GM10847 (cell line): ENCODE measurements around the gene TYSND1.

Experiments
- POLR2A ChIP-seq: IDR thresholded peaks from 2 replicates; pipeline ENCODE4 v1.6.1; 2011; ENCODE audit not compliant: insufficient read length; ENCODE audit errors: extremely low read depth

TYSND1 gene, protein sequence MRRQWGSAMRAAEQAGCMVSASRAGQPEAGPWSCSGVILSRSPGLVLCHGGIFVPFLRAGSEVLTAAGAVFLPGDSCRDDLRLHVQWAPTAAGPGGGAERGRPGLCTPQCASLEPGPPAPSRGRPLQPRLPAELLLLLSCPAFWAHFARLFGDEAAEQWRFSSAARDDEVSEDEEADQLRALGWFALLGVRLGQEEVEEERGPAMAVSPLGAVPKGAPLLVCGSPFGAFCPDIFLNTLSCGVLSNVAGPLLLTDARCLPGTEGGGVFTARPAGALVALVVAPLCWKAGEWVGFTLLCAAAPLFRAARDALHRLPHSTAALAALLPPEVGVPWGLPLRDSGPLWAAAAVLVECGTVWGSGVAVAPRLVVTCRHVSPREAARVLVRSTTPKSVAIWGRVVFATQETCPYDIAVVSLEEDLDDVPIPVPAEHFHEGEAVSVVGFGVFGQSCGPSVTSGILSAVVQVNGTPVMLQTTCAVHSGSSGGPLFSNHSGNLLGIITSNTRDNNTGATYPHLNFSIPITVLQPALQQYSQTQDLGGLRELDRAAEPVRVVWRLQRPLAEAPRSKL

DNA sequence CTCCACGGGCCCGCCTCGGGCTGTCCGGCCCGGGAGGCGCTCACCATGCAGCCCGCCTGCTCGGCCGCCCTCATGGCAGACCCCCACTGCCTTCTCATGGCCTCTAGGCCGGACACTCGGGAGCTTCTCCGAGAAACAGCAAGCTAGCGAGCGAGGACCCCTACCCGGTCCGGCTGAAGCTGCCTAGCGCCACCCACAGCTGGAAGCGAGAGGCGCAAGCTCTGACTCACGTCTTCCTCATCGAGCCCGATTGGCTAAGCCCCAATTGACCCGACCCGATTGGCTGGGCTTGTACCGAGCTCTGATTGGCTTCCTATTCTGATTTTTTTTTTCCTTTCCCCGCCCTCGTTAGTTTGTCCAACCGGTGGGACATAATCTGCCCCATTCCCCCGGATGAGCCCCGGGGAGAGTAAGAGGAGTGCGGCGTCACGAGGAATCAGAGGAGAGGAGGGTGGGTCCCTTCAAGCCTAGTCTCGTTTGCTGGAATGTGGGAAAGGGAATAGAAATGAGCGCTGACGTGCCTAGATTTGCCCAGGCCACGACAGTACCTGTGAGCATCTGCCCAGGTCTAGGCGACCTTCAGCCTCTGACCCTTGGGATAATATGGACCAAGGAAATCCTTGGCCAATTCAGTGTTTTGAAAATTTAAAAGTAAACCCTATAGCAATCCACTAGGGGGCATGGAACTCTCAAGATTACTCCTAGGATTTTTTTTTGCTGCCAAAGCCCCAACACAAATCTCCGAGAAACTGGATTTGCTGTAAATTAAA, at the start of gene TYSND1:
TSS of gene TYSND1 (minus strand) at position 212 of the 770 bp plus-strand sequence. CDS start at position 98, 114 bp downstream.
- TF ChIP-seq POLR2A: peak; percentile 65

GRCh38 chr10:70193391-70193844, 46.9 kb upstream of the TYSND1 start:
- no peak for TF ChIP-seq POLR2A

DNA sequence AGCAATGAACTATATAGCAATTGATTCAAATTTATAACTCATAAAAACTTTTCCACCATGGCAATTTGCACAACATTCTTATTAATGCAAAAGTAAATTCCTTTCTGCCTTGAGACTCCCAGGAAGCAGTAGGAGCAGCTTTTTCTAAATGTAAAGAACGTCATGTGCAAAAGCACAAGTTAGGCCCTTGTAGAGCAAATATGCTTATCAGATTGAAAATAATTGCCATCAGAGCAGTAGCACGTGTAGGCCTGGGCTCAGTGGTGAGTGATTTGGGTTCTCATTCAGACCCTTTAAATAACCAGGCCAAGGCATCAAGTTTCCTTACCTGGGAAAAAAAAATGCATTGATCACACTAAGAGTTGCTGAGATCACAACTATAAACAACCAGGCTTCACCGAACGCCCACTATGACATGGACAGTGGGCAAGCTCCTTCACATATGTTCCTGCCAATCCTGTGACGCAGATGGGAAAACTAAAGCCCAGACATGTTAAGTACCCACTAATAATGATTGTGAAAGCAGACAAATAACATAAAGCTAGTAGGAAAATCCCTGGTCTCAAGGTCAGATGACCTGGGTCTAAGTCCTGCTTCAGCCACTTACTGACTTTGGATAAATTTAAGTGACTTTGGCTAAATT, 45.9 kb upstream of the TYSND1 start:
- TF ChIP-seq POLR2A: no peak

DNA sequence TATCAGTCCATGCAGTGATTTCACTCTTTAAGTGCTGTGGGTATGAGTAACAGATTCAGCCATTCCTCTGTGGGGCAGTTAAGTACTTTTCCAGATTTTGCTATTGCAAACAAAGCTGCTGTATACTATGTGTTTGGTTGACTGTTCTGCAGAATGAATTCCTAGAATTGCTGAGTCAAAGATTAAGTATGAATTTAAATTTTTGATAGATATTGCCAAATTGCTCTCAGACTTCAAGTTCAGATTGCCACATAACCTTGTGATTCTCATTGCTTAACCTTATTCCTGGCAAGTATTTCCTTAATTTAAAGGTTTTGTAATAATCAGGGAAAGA, 45.4 kb upstream of the TYSND1 start:
- TF ChIP-seq POLR2A: no peak

GRCh38 chr10:70191161-70191971, 44.9 kb upstream of the TYSND1 start:
- no peak for TF ChIP-seq POLR2A

DNA sequence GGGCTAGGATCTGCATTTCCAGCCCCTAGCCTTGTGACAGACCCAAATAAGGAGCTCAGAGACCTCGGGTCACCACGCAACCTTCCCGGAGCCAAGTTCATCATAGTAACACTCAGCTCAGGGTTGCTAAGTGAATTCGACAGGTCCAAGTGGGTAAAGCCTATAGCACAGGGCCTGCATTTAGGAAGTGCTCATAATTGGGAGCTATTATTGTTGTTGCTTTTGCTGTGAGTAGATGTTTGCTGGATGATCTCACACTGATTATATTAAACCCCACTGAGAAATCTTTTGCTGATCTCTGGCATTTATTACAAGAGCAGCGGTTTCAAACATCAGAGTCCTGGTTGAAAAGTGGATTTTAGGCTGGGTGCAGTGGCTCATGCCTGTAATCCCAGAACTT, 44.1 kb upstream of the TYSND1 start:
- TF ChIP-seq POLR2A: no peak

DNA sequence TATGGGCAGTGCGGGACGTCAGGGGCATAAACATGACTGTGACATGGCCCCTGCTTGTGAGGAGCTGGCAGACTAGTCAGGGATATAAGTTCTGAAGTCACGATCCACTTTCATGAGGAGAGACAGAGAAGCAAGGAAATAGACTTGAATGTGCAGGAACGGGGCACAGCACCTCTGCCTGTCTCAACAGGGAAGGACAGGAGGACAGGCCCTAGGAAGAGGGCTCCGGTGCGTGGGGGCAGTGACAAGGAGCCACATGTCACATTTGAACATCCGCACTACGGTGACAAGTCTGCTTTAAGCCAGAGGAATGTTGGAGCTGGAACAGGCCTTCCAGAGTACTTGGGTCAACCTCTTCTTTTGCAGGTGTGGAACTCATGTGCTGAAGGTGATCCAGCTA, 43.6 kb upstream of the TYSND1 start:
- no peak for TF ChIP-seq POLR2A

- no peak for TF ChIP-seq POLR2A
Observed at GRCh38 chr10:70188768-70189167, 42.3 kb upstream of the TYSND1 start.

DNA sequence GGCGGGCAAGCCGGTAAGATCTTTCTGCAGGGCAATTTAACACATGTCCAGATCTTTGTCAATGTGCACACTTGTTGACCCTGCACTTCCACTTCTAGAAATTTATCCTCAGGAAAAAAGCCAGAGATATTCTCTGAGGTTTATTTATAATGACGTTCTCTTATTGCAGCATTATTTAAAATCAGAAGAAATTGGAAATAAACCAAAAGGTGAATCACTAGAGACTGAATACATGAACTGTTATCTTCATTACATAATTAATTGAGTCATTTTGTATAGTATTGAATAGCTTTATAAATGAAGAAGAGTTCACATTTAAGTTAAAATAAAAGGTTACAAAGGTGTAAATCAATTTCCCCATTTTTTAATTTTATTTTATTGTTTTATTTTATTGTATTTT, 40.1 kb upstream of the TYSND1 start:
- TF ChIP-seq POLR2A: no peak

GRCh38 chr10:70186090-70186489, 39.6 kb upstream of the TYSND1 start:
- no peak for TF ChIP-seq POLR2A

GRCh38 chr10:70183304-70183703, 36.8 kb upstream of the TYSND1 start:
- no peak for TF ChIP-seq POLR2A

DNA sequence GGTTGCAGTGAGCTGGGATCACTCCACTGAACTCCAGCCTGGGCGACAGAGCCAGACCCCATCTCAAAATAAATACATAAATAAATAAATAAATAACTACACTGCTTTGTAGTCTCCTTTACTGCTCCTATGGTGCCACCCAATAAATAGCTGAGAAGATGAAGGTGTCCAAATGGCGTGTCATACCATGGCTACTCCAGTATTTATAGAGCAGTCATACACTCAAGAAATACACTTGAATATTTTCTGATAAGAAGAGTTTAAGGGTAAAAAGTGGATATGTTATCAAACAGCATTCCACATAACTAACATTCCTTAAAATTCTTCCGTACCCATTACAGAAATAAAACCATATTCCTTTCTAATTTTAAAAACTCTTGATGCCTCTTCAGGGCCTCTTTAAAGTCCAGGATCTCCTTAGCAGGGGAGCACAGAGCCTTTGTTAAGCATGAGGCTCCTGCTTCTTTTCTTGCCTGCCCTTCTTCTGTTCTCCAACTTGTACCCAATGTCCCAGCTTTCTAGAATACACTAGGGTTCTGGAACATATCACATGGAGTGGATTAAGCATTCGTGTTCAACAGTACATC, 31.7 kb upstream of the TYSND1 start:
- TF ChIP-seq POLR2A: no peak

GRCh38 chr10:70176441-70176840, 29.9 kb upstream of the TYSND1 start:
- no peak for TF ChIP-seq POLR2A

DNA sequence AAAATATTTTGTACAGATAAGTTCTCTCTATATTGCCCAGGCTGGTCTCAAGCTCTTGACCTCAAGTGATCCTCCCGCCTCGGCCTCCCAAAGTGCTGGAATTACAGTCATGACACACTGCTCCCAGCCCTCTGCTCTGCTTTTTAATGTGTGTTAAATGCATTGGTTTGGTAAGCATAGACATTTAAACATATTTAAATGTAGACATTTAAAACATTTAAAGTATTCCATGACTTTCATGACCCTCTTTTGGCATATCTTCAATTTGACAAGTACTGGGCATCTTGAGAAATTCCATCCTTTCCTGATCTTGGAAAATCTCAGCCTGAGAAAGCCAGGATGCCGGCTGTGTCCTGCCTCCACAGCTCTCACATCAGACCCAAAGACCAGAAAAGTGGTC, 29.0 kb upstream of the TYSND1 start:
- no peak for TF ChIP-seq POLR2A
